HEK293 (cell line): ENCODE results near the gene ARPC5L.

ENCODE experiments used
- CTCF ChIA-PET: fragments of 350-600 bp; formaldehyde crosslinking; extraction: SDS; loops from one replicate; lab custom pipeline; 2021; ENCODE audit warnings: antibody characterized with exemption; lab: Yijun Ruan, JAX
- POLR2A ChIA-PET: fragments of 300-600 bp; formaldehyde crosslinking; extraction: SDS; loops from one replicate; lab custom pipeline; 2020; ENCODE audit warnings: antibody characterized with exemption, inconsistent platforms; lab: Yijun Ruan, JAX
- H3K27ac ChIP-seq: fragments of 200-500 bp; sonication (Bioruptor generic); 2 replicates; pipeline ENCODE4 v1.5.1; 2014; ENCODE audit warnings: low read depth, low read length, control low read depth, inconsistent platforms; ENCODE audit errors: extremely low read depth
- H3K36me3 ChIP-seq, 2 experiments: fragments of 200-500 bp in 1 of 2; sonication (Bioruptor generic) in 1 of 2; 1 replicate in 1 of 2; 2 replicates in 1 of 2; pipeline ENCODE4 v1.5.1; 2014 to 2017; ENCODE audit warnings: inconsistent platforms in 2 of 2, low read length in 2 of 2; ENCODE audit not compliant: control insufficient read depth in 2 of 2, insufficient read depth in 1 of 2
- H3K4me1 ChIP-seq: fragments of 200-500 bp; sonication (Bioruptor generic); 2 replicates; pipeline ENCODE4 v1.5.1; 2014; ENCODE audit warnings: mild to moderate bottlenecking, low read length, inconsistent platforms; ENCODE audit not compliant: control insufficient read depth, insufficient read depth
- H3K4me3 ChIP-seq: 2 replicates; pipeline ENCODE4 v1.5.1; 2011; ENCODE audit warnings: low read depth, mild to moderate bottlenecking, control low read depth, low read length, moderate library complexity
- H3K9me3 ChIP-seq: fragments of 200-500 bp; sonication (Bioruptor generic); 2 replicates; pipeline ENCODE4 v1.5.1; 2014; ENCODE audit warnings: low read depth, low read length, inconsistent platforms; ENCODE audit not compliant: control insufficient read depth, insufficient read depth
- BCL11A ChIP-seq: fragments of 450-650 bp; formaldehyde crosslinking; IDR thresholded peaks from 2 replicates; pipeline ENCODE4 v1.5.1; 2016; ENCODE audit warnings: low read depth, missing biosample characterization, missing genetic modification characterization
- HOXD13 ChIP-seq: sonication (generic); formaldehyde crosslinking; IDR thresholded peaks from 2 replicates; pipeline ENCODE4 v1.8.0; 2022; ENCODE audit warnings: missing genetic modification reagents, borderline replicate concordance
- KLF1 ChIP-seq: fragments of 450-650 bp; formaldehyde crosslinking; IDR thresholded peaks from 2 replicates; pipeline ENCODE4 v1.5.1; 2016; ENCODE audit warnings: missing biosample characterization, missing genetic modification characterization
- OSR2 ChIP-seq: fragments of 450-650 bp; formaldehyde crosslinking; IDR thresholded peaks from 2 replicates; pipeline ENCODE4 v1.5.1; 2016; ENCODE audit warnings: missing biosample characterization, missing genetic modification characterization
- SETDB1 ChIP-seq: IDR thresholded peaks from one replicate; pipeline ENCODE4 v1.6.1; 2017; ENCODE audit warnings: mild to moderate bottlenecking, low read length, moderate library complexity, mixed read lengths; ENCODE audit not compliant: insufficient read length
- TSHZ1 ChIP-seq: fragments of 450-650 bp; formaldehyde crosslinking; IDR thresholded peaks from 2 replicates; pipeline ENCODE4 v1.5.1; 2016; ENCODE audit warnings: missing biosample characterization, missing genetic modification characterization, borderline replicate concordance
- WT1 ChIP-seq: fragments of 450-650 bp; formaldehyde crosslinking; IDR thresholded peaks from 2 replicates; pipeline ENCODE4 v1.5.1; 2016; ENCODE audit warnings: missing biosample characterization, missing genetic modification characterization
- ZBTB17 ChIP-seq: fragments of 450-650 bp; formaldehyde crosslinking; IDR thresholded peaks from 2 replicates; pipeline ENCODE4 v1.5.1; 2016; ENCODE audit warnings: missing biosample characterization, missing genetic modification characterization
- ZFP41 ChIP-seq: fragments of 450-650 bp; formaldehyde crosslinking; IDR thresholded peaks from 2 replicates; pipeline ENCODE4 v1.5.1; 2016; ENCODE audit warnings: missing biosample characterization, missing genetic modification characterization, borderline replicate concordance
- ZNF121 ChIP-seq: fragments of 450-650 bp; formaldehyde crosslinking; IDR thresholded peaks from 2 replicates; pipeline ENCODE4 v1.5.1; 2016; ENCODE audit warnings: missing biosample characterization, missing genetic modification characterization
- ZNF140 ChIP-seq: fragments of 450-650 bp; formaldehyde crosslinking; IDR thresholded peaks from 2 replicates; pipeline ENCODE4 v1.5.1; 2016; ENCODE audit warnings: missing biosample characterization, missing genetic modification characterization
- ZNF174 ChIP-seq: fragments of 450-650 bp; formaldehyde crosslinking; IDR thresholded peaks from 2 replicates; pipeline ENCODE4 v1.5.0; 2017; ENCODE audit warnings: missing biosample characterization, mild to moderate bottlenecking, missing genetic modification characterization
- ZNF184 ChIP-seq: fragments of 450-650 bp; IDR thresholded peaks from 2 replicates; pipeline ENCODE4 v1.5.1; 2018; ENCODE audit warnings: missing biosample characterization, mild to moderate bottlenecking, missing genetic modification characterization
- ZNF19 ChIP-seq: fragments of 450-650 bp; formaldehyde crosslinking; IDR thresholded peaks from 2 replicates; pipeline ENCODE4; 2016; ENCODE audit warnings: missing biosample characterization, missing genetic modification characterization, low read depth
- ZNF23 ChIP-seq: fragments of 450-650 bp; formaldehyde crosslinking; IDR thresholded peaks from 2 replicates; pipeline ENCODE4 v1.5.1; 2016; ENCODE audit warnings: missing biosample characterization, missing genetic modification characterization, borderline replicate concordance
- ZNF292 ChIP-seq: fragments of 450-650 bp; formaldehyde crosslinking; IDR thresholded peaks from 2 replicates; pipeline ENCODE4 v1.5.1; 2016; ENCODE audit warnings: low read depth, missing biosample characterization, missing genetic modification characterization, borderline replicate concordance
- ZNF341 ChIP-seq: fragments of 450-650 bp; formaldehyde crosslinking; IDR thresholded peaks from 2 replicates; pipeline ENCODE4; 2016; ENCODE audit warnings: low read depth, missing biosample characterization, missing genetic modification characterization
- ZNF37A ChIP-seq: fragments of 450-650 bp; IDR thresholded peaks from 2 replicates; pipeline ENCODE4 v1.5.1; 2018; ENCODE audit warnings: missing biosample characterization, missing genetic modification characterization
- ZNF423 ChIP-seq: fragments of 450-650 bp; formaldehyde crosslinking; IDR thresholded peaks from 2 replicates; pipeline ENCODE4 v1.5.1; 2016; ENCODE audit warnings: missing biosample characterization, missing genetic modification characterization
- ZNF518A ChIP-seq: fragments of 450-650 bp; formaldehyde crosslinking; conservative IDR thresholded peaks from 2 replicates; pipeline ENCODE4 v1.5.1; 2016; ENCODE audit warnings: low read depth, missing biosample characterization, missing genetic modification characterization
- ZNF571 ChIP-seq: fragments of 450-650 bp; formaldehyde crosslinking; IDR thresholded peaks from 2 replicates; pipeline ENCODE4 v1.5.0; 2017; ENCODE audit warnings: missing biosample characterization, missing genetic modification characterization
- ZNF624 ChIP-seq: fragments of 450-650 bp; formaldehyde crosslinking; IDR thresholded peaks from 2 replicates; pipeline ENCODE4 v1.5.1; 2017; ENCODE audit warnings: missing biosample characterization, missing genetic modification characterization
- ZNF626 ChIP-seq: fragments of 450-650 bp; sonication (Bioruptor Pico); formaldehyde crosslinking; IDR thresholded peaks from 2 replicates; pipeline ENCODE4 v1.5.1; 2018; ENCODE audit warnings: missing biosample characterization, missing genetic modification characterization, inconsistent platforms
- ZNF660 ChIP-seq: fragments of 450-650 bp; IDR thresholded peaks from 2 replicates; pipeline ENCODE4 v1.5.1; 2018; ENCODE audit warnings: missing biosample characterization, mild to moderate bottlenecking, missing genetic modification characterization
- ZNF776 ChIP-seq: fragments of 450-650 bp; formaldehyde crosslinking; IDR thresholded peaks from 2 replicates; pipeline ENCODE4 v1.5.0; 2017; ENCODE audit warnings: missing biosample characterization, missing genetic modification characterization, borderline replicate concordance
- ZSCAN4 ChIP-seq: fragments of 450-650 bp; formaldehyde crosslinking; IDR thresholded peaks from 2 replicates; pipeline ENCODE4 v1.5.1; 2017; ENCODE audit warnings: missing biosample characterization, missing genetic modification characterization

ARPC5L gene

GRCh38 chr9:124834591-124834990 lies 27.3 kb upstream of the ARPC5L start (continued):
- TF ChIP-seq KLF1 (tag by site-specific recombination): peak; percentile 88
- TF ChIP-seq ZNF571 (tag by site-specific recombination): no peak
- no peak for TF ChIP-seq ZFP41 (tag by site-specific recombination)
- TF ChIP-seq SETDB1: no peak
- no peak for TF ChIP-seq ZNF341
- no peak for TF ChIP-seq ZNF174 (tag by site-specific recombination)
- no peak for TF ChIP-seq OSR2
- no peak for TF ChIP-seq ZNF423 (tag by site-specific recombination)
- no peak for TF ChIP-seq ZNF19
- TF ChIP-seq ZNF140 (tag by site-specific recombination): no peak

GRCh38 chr9:124835026-124835557 lies 26.8 kb upstream of the ARPC5L start:
- Histone ChIP-seq H3K4me3 (no peak overlapping the region), H3K9me3 (no peaks in the 10 kb centered on the region), H3K36me3 (no peaks in the 10 kb centered on the region), H3K4me1 (peaks cover 7% of the 10 kb centered on the region; the same call in 1 of the 2 replicates), H3K27ac (peak overlapping the region; percentile 72; the same call in 1 of the 2 replicates)
- ChIA-PET CTCF (interaction anchor here (0.7 to 31.1 kb wide), 7 partner anchors 12 to 298 kb away, joined by 3 to 1257 read pairs (median 4); partner anchors contain the start of genes NR6A1, OLFML2A and WDR38), POLR2A (interaction anchor here (0.6 to 1.7 kb wide), 7 partner anchors 16 to 872 kb away, joined by 3 to 13 read pairs (median 3); partner anchors contain the start of genes MAPKAP1 and NR6A1)
- TF ChIP-seq ZNF184 (tag by site-specific recombination) (0 out of 2 replicates have a peak, but pooled peaks have one; percentile 43), ZNF660 (peak; percentile 54; the same call in 1 of the 2 replicates), OSR2 (peak; percentile 50; the same call in 1 of the 2 replicates), WT1 (tag by site-specific recombination) (no peak), ZNF292 (no peak), ZNF37A (no peak), KLF1 (tag by site-specific recombination) (no peak), HOXD13 (CRISPR knock-in tag) (no peak), ZNF624 (tag by site-specific recombination) (no peak), ZNF23 (tag by site-specific recombination) (no peak), ZNF121 (tag by site-specific recombination) (no peak), ZBTB17 (tag by site-specific recombination) (no peak), ZNF518A (no peak), ZNF626 (no peak), TSHZ1 (tag by site-specific recombination) (no peak), ZNF423 (tag by site-specific recombination) (peak; percentile 20; the same call in 1 of the 2 replicates), ZNF776 (tag by site-specific recombination) (no peak), ZSCAN4 (no peak), BCL11A (tag by site-specific recombination) (no peak)
